Vagina (tissue), 2 donors: ENCODE results near the gene STAT5A.

Experiments used
- CTCF ChIP-seq, 3 experiments: fragments of 450-650 bp in 2 of 3; fragments of 200-600 bp in 1 of 3; sonication (generic) in 1 of 3; IDR thresholded peaks; one replicate each; pipeline ENCODE4 v1.5.1; 2017 to 2019; ENCODE audit warnings: antibody characterized with exemption in 3 of 3, mild to moderate bottlenecking in 2 of 3, moderate library complexity in 2 of 3
- POLR2A ChIP-seq, 2 donors: fragments of 450-650 bp; IDR thresholded peaks; one replicate each; pipeline ENCODE4 v1.6.1; 2017; ENCODE audit warnings: antibody characterized with exemption in 2 of 2, mild to moderate bottlenecking in 2 of 2, moderate library complexity in 2 of 2
- POLR2AphosphoS5 ChIP-seq, 2 donors: sonication (generic); formaldehyde crosslinking; IDR thresholded peaks; one replicate each; pipeline ENCODE4 v1.9.0; 2017; ENCODE audit warnings: antibody characterized with exemption in 2 of 2, mild to moderate bottlenecking in 2 of 2, low read depth in 1 of 2; ENCODE audit not compliant: insufficient read depth in 1 of 2

DNA sequence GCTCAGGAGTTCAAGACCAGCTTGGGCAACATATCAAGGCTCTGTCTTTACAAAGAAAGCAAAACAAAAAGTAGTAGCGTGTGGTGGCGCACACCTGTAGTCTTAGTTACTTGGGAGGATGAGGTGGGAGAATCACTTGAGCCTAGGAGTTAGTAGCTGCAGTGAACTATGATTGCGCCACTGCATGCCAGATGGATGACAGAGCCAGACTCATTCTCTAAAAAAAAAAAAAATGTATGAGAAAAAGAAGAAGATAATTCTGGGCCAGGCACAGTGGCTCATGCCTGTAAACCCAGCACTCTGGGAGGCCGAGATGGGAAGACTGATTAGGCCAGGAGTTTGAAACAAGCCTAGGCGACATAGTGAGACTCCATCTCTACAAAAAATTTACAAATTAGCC, 40.6 kb upstream of the STAT5A start:
- TF ChIP-seq POLR2A (IDR thresholded peaks at IDR 0.05) (no peak), CTCF (IDR thresholded peaks at IDR 0.05) (no peak), POLR2AphosphoS5 (IDR thresholded peaks at IDR 0.05; ENCODE audit: insufficient read depth in 1 of 2, low read depth in 1 of 2) (no peak)
